ENCODE results near the gene ZNF730.
"Not testable (repeated sequence)": the region's sequence is repeated elsewhere in the genome, so short reads cannot be mapped to it uniquely, and the experiment has no call there.

Gene ZNF730

GRCh38 chr19:23116802-23117571 is at the start of gene ZNF730:
ZNF730 (plus strand) TSS chr19:23117025; CDS start chr19:23117174, 149 bp downstream.
- DNase-seq: peak; percentile 71

GRCh38 chr19:23070353-23071146 is 46.3 kb upstream of the ZNF730 start:
- no peak for DNase-seq

GRCh38 chr19:23071147-23071511 is 45.7 kb upstream of the ZNF730 start:
- DNase-seq: no peak

- no peak for DNase-seq
Observed at GRCh38 chr19:23075031-23075733, 41.6 kb upstream of the ZNF730 start.

GRCh38 chr19:23077776-23078175 is 39.0 kb upstream of the ZNF730 start:
- not testable (repeated sequence) for DNase-seq

GRCh38 chr19:23093832-23094231 is 23.0 kb upstream of the ZNF730 start:
- DNase-seq: no peak

- no peak for DNase-seq
Observed at GRCh38 chr19:23095418-23095817, 21.4 kb upstream of the ZNF730 start.

GRCh38 chr19:23098286-23098685 is 18.5 kb upstream of the ZNF730 start:
- DNase-seq: no peak

- no peak for DNase-seq
Observed at GRCh38 chr19:23098988-23099387, 17.8 kb upstream of the ZNF730 start.

- DNase-seq: no peak
Observed at GRCh38 chr19:23099966-23100365, 16.9 kb upstream of the ZNF730 start.

GRCh38 chr19:23101241-23101640 is 15.6 kb upstream of the ZNF730 start:
- no peak for DNase-seq

- DNase-seq: no peak
Observed at GRCh38 chr19:23118400-23118799, 1.6 kb downstream of the ZNF730 start.

GRCh38 chr19:23134211-23134610 is 17.4 kb downstream of the ZNF730 start:
- DNase-seq: not testable (repeated sequence)

GRCh38 chr19:23145617-23146415 is 29.0 kb downstream of the ZNF730 start:
- no peak for DNase-seq

GRCh38 chr19:23160766-23161165 is 43.9 kb downstream of the ZNF730 start:
- no peak for DNase-seq

GRCh38 chr19:23168286-23168685 is 51.5 kb downstream of the ZNF730 start:
- DNase-seq: not testable (repeated sequence)

GRCh38 chr19:23183251-23183650 is 66.4 kb downstream of the ZNF730 start:
- no peak for DNase-seq

GRCh38 chr19:23190341-23190740 is 73.5 kb downstream of the ZNF730 start:
- no peak for DNase-seq

Measured in CD4-positive, alpha-beta T cell treated with Interleukin-15 for 1 hour (primary cell).